IMR-90 (cell line): ENCODE data around the gene TCF3. TPM values are rescaled to one million over a fixed set of nuclear protein-coding genes. Genes with fewer than 3 reads are reported as not detected.

Experiments
- ATAC-seq: fragments of 200-7000 bp; cut with Tn5 transposase; 2 replicates; pipeline ENCODE4 v1.9.1; 2020; ENCODE audit warnings: low read depth, mild to moderate bottlenecking, moderate library complexity
- BruUV-seq: library from RNA; stranded (reverse); fragments of 400-500 nt; replicated peaks from 2 replicates; lab custom pipeline; 2021; lab: Mats Ljungman, UMichigan
- CTCF ChIA-PET: fragments of 300-600 bp; formaldehyde crosslinking; extraction: SDS; loops from one replicate; lab custom pipeline; 2021; ENCODE audit warnings: antibody characterized with exemption; lab: Yijun Ruan, JAX
- POLR2A ChIA-PET: fragments of 300-600 bp; sonication (Branson Sonifier 250); formaldehyde crosslinking; loops from one replicate; lab custom pipeline; 2022; ENCODE audit warnings: antibody characterized with exemption; ENCODE audit not compliant: unreplicated experiment; lab: Charles Lee
- DNase-seq: peaks from one replicate; pipeline ENCODE4 v3.0.0; 2013
- H2AFZ ChIP-seq: replicated peaks from 2 replicates; pipeline ENCODE3; 2013; ENCODE audit warnings: low read length, mild to moderate bottlenecking; ENCODE audit not compliant: poor library complexity
- H2AK5ac ChIP-seq: 2 replicates; pipeline ENCODE4 v1.6.1; 2013; ENCODE audit warnings: low read depth, low read length, inconsistent platforms
- H2AK9ac ChIP-seq: replicated peaks from 2 replicates; pipeline ENCODE3; 2013; ENCODE audit warnings: mild to moderate bottlenecking, low read depth, low read length, moderate library complexity; ENCODE audit not compliant: poor library complexity
- H2BK120ac ChIP-seq: 2 replicates; pipeline ENCODE4 v1.6.1; 2013; ENCODE audit warnings: low read depth, low read length, inconsistent platforms
- H2BK15ac ChIP-seq: 3 replicates; pipeline ENCODE4 v1.6.1; 2013; ENCODE audit warnings: low read depth, low read length, inconsistent platforms
- H2BK20ac ChIP-seq: 2 replicates; pipeline ENCODE4 v1.6.1; 2013; ENCODE audit warnings: low read depth, mild to moderate bottlenecking, inconsistent platforms, low read length, moderate library complexity
- H2BK5ac ChIP-seq: 2 replicates; pipeline ENCODE4 v1.6.1; 2013; ENCODE audit warnings: mild to moderate bottlenecking, low read depth, low read length, inconsistent platforms; ENCODE audit not compliant: poor library complexity, severe bottlenecking
- H3K14ac ChIP-seq: replicated peaks from 2 replicates; pipeline ENCODE4 v1.6.1; 2013; ENCODE audit warnings: low read depth, low read length, inconsistent platforms
- H3K18ac ChIP-seq: 2 replicates; pipeline ENCODE4 v1.6.1; 2013; ENCODE audit warnings: low read depth, low read length, control low read depth
- H3K23ac ChIP-seq: 2 replicates; pipeline ENCODE4 v1.6.1; 2013; ENCODE audit warnings: low read depth, low read length, inconsistent platforms
- H3K27ac ChIP-seq: 2 replicates; pipeline ENCODE4 v1.5.1; 2013; ENCODE audit warnings: mild to moderate bottlenecking, control low read depth, low read length; ENCODE audit not compliant: insufficient read depth
- H3K27me3 ChIP-seq: 2 replicates; pipeline ENCODE4 v1.6.1; 2013; ENCODE audit warnings: low read length; ENCODE audit not compliant: control insufficient read depth, insufficient read depth
- H3K36me3 ChIP-seq: 2 replicates; pipeline ENCODE4 v1.6.1; 2013; ENCODE audit warnings: low read length, mixed read lengths; ENCODE audit not compliant: control insufficient read depth, insufficient read depth
- H3K4ac ChIP-seq: 2 replicates; pipeline ENCODE4 v1.6.1; 2013; ENCODE audit warnings: low read depth, low read length, inconsistent platforms
- H3K4me1 ChIP-seq: 2 replicates; pipeline ENCODE4 v1.6.1; 2013; ENCODE audit warnings: low read length, mixed read lengths; ENCODE audit not compliant: control insufficient read depth, insufficient read depth
- H3K4me2 ChIP-seq: 2 replicates; pipeline ENCODE4 v1.6.1; 2013; ENCODE audit warnings: low read depth, mild to moderate bottlenecking, control low read depth, low read length, moderate library complexity
- H3K4me3 ChIP-seq: 2 replicates; pipeline ENCODE4 v1.5.1; 2013; ENCODE audit warnings: low read depth, mild to moderate bottlenecking, control low read depth, low read length, moderate library complexity; ENCODE audit not compliant: insufficient read depth
- H3K56ac ChIP-seq: 2 replicates; pipeline ENCODE4 v1.6.1; 2013; ENCODE audit warnings: low read length, inconsistent platforms; ENCODE audit not compliant: insufficient read depth; ENCODE audit errors: extremely low read depth
- H3K79me1 ChIP-seq, 2 experiments: 2 replicates each; pipeline ENCODE4 v1.6.1; 2013; ENCODE audit warnings: low read length in 2 of 2, inconsistent platforms in 1 of 2, low read depth in 1 of 2
- H3K9ac ChIP-seq: 2 replicates; pipeline ENCODE4 v1.6.1; 2013; ENCODE audit warnings: low read depth, low read length, control low read depth
- H3K9me1 ChIP-seq: 2 replicates; pipeline ENCODE4 v1.6.1; 2013; ENCODE audit warnings: low read length, inconsistent platforms; ENCODE audit not compliant: insufficient read depth
- H3K9me3 ChIP-seq: 2 replicates; pipeline ENCODE4 v1.6.1; 2013; ENCODE audit warnings: low read length; ENCODE audit not compliant: control insufficient read depth, insufficient read depth
- H4K20me1 ChIP-seq: 2 replicates; pipeline ENCODE4 v1.6.1; 2013; ENCODE audit warnings: low read length, inconsistent platforms; ENCODE audit not compliant: insufficient read depth
- H4K5ac ChIP-seq: 2 replicates; pipeline ENCODE4 v1.6.1; 2013; ENCODE audit warnings: mild to moderate bottlenecking, low read depth, low read length, control low read depth
- H4K8ac ChIP-seq, 2 experiments: 2 replicates each; pipeline ENCODE4 v1.6.1; 2013; ENCODE audit warnings: low read depth in 2 of 2, low read length in 2 of 2, control low read depth in 1 of 2, inconsistent platforms in 1 of 2
- H4K91ac ChIP-seq: 2 replicates; pipeline ENCODE4 v1.6.1; 2013; ENCODE audit warnings: low read depth, low read length, inconsistent platforms; ENCODE audit not compliant: insufficient read depth
- BHLHE40 ChIP-seq: fragments of 150-350 bp; IDR thresholded peaks from 2 replicates; pipeline ENCODE4 v1.6.1; 2016; ENCODE audit warnings: mild to moderate bottlenecking, low read depth, low read length
- CEBPB ChIP-seq: IDR thresholded peaks from 2 replicates; pipeline ENCODE4 v1.6.1; 2012; ENCODE audit warnings: low read depth, low read length, improper control_type of control experiment
- CHD1 ChIP-seq: IDR thresholded peaks from 2 replicates; pipeline ENCODE4 v1.6.1; 2012; ENCODE audit warnings: low read depth, low read length, improper control_type of control experiment
- ELK1 ChIP-seq: fragments of 150-350 bp; IDR thresholded peaks from 2 replicates; pipeline ENCODE4 v1.6.1; 2016; ENCODE audit warnings: low read depth, mild to moderate bottlenecking, low read length, moderate library complexity, borderline replicate concordance
- FOS ChIP-seq: fragments of 150-350 bp; IDR thresholded peaks from 2 replicates; pipeline ENCODE4 v1.6.1; 2016; ENCODE audit warnings: low read depth, low read length
- MAFK ChIP-seq: IDR thresholded peaks from 2 replicates; pipeline ENCODE4 v1.6.1; 2012; ENCODE audit warnings: low read depth, low read length, improper control_type of control experiment
- MAZ ChIP-seq: IDR thresholded peaks from 2 replicates; pipeline ENCODE4 v1.6.1; 2012; ENCODE audit warnings: low read depth, mild to moderate bottlenecking, low read length, improper control_type of control experiment, moderate library complexity, borderline replicate concordance
- MXI1 ChIP-seq: IDR thresholded peaks from 2 replicates; pipeline ENCODE4 v1.6.1; 2012; ENCODE audit warnings: low read depth, mild to moderate bottlenecking, low read length, moderate library complexity, borderline replicate concordance
- NFE2L2 ChIP-seq: fragments of 150-350 bp; IDR thresholded peaks from 2 replicates; pipeline ENCODE4 v1.6.1; 2016; ENCODE audit warnings: low read depth, mild to moderate bottlenecking, low read length
- POLR2A ChIP-seq: IDR thresholded peaks from 2 replicates; pipeline ENCODE4 v1.6.1; 2012; ENCODE audit warnings: mild to moderate bottlenecking, low read depth, low read length
- RAD21 ChIP-seq: IDR thresholded peaks from 2 replicates; pipeline ENCODE4 v1.6.1; 2012; ENCODE audit warnings: low read length, improper control_type of control experiment
- RCOR1 ChIP-seq: IDR thresholded peaks from 2 replicates; pipeline ENCODE4 v1.6.1; 2012; ENCODE audit warnings: mild to moderate bottlenecking, low read length, improper control_type of control experiment; ENCODE audit not compliant: insufficient replicate concordance
- RFX5 ChIP-seq: IDR thresholded peaks from 2 replicates; pipeline ENCODE4 v1.8.0; 2012; ENCODE audit warnings: low read depth, mild to moderate bottlenecking, low read length, moderate library complexity
- SMC3 ChIP-seq: fragments of 150-350 bp; IDR thresholded peaks from 2 replicates; pipeline ENCODE4 v1.6.1; 2016; ENCODE audit warnings: low read depth, mild to moderate bottlenecking, antibody characterized with exemption, low read length, moderate library complexity
- WGBS, 2 experiments: methylation state at CpG; one replicate each; pipeline versions ENCODE4 v1.1.5 to v1.1.7; 2013; ENCODE audit warnings: missing lambda C conversion rate in 2 of 2; ENCODE audit not compliant: insufficient read length in 1 of 2; ENCODE audit errors: extremely low coverage in 2 of 2; 5-methylcytosine and 5-hydroxymethylcytosine counted together
- dilution Hi-C: fragments of 300-500 bp; cut with HindIII; formaldehyde crosslinking; loops from one replicate; pipeline ENCODE4 v1.14.3; 2018; ENCODE audit warnings: low sequenced_read_pairs; ENCODE audit not compliant: unreplicated experiment
- in situ Hi-C: fragments of 300-500 bp; cut with MboI; formaldehyde crosslinking; loops from 3 replicates; pipeline ENCODE4 v1.14.3; 2019; ENCODE audit warnings: low sequenced_read_pairs, inconsistent platforms, mixed read lengths
- intact Hi-C: fragments of 100-400 bp; cut with micrococcal nuclease; formaldehyde crosslinking; loops from 2 replicates; pipeline ENCODE4 v1.10.0; 2022
- polyA plus RNA-seq, 3 experiments: library from polyadenylated mRNA; depleted of rRNA; stranded (reverse); fragments of >200 nt; gene quantifications; 2 replicates each; pipeline ENCODE4 v1.2.3, GENCODE V29; 2012; ENCODE audit warnings: low replicate concordance in 1 of 3
- total RNA-seq: library from RNA; depleted of rRNA; stranded (reverse); fragments of >200 nt; gene quantifications from 2 replicates; pipeline ENCODE4 v1.2.3, GENCODE V29; 2012
- TF ChIP-seq, protein P1 (sequence below): fragments of 150-350 bp; IDR thresholded peaks from 2 replicates; pipeline ENCODE4 v1.6.1; 2017; ENCODE audit warnings: mild to moderate bottlenecking, antibody characterized with exemption, low read length, low read depth
- TF ChIP-seq, protein P2 (sequence below): conservative IDR thresholded peaks from 2 replicates; pipeline ENCODE4 v1.5.1; 2012; ENCODE audit warnings: mild to moderate bottlenecking, low read depth, low read length, improper control_type of control experiment

The TCF3 gene
- total and polyA plus RNA-seq, 2 of the 4 experiments (the other 2 are of a cell fraction), result 29.9 to 127 TPM

- Histone ChIP-seq H4K20me1 (no peaks in the 10 kb centered on the region), H3K56ac (no peak overlapping the region), H3K36me3 (no peaks in the 10 kb centered on the region), H3K4ac (no peak overlapping the region), H2AFZ (no peak overlapping the region), H2BK120ac (no peak overlapping the region), H3K27ac (no peak overlapping the region), H3K9ac (no peak overlapping the region), H2BK5ac (no peak overlapping the region), H3K9me1 (no peaks in the 10 kb centered on the region), H3K14ac (no peak overlapping the region), H3K23ac (no peak overlapping the region), H2BK15ac (no peak overlapping the region), H4K91ac (no peak overlapping the region), H3K4me2 (no peak overlapping the region), H2AK9ac (no peak overlapping the region), H3K9me3 (no peaks in the 10 kb centered on the region), H3K4me1 (no peaks in the 10 kb centered on the region), H2BK20ac (no peak overlapping the region), H3K79me1 (no peaks in the 10 kb centered on the region), H3K18ac (no peak overlapping the region), H4K5ac (no peak overlapping the region), H2AK5ac (no peak overlapping the region), H4K8ac (no peak overlapping the region), H3K27me3 (peaks cover 54% of the 10 kb centered on the region), H3K4me3 (no peak overlapping the region)
- ATAC-seq, result no peak
- WGBS, 2 experiments, result 78% methylated on average over 2 of the region's 2 CpGs; no CpG with 5 or more reads in 1 of the 2 experiments
- DNase-seq, result no peak
- dilution Hi-C loops, result no loop called here
- no peak for TF ChIP-seq MXI1
- no peak for TF ChIP-seq RAD21
- no peak for TF ChIP-seq RFX5
- no peak for TF ChIP-seq RCOR1
- no peak for TF ChIP-seq POLR2A
- TF ChIP-seq CEBPB, result no peak
- TF ChIP-seq, protein P1, sequence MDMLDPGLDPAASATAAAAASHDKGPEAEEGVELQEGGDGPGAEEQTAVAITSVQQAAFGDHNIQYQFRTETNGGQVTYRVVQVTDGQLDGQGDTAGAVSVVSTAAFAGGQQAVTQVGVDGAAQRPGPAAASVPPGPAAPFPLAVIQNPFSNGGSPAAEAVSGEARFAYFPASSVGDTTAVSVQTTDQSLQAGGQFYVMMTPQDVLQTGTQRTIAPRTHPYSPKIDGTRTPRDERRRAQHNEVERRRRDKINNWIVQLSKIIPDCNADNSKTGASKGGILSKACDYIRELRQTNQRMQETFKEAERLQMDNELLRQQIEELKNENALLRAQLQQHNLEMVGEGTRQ, result no peak
- no peak for TF ChIP-seq FOS
- no peak for TF ChIP-seq NFE2L2
- TF ChIP-seq MAFK, result no peak
- TF ChIP-seq MAZ, result no peak
- no peak for TF ChIP-seq BHLHE40
- TF ChIP-seq, protein P2, sequence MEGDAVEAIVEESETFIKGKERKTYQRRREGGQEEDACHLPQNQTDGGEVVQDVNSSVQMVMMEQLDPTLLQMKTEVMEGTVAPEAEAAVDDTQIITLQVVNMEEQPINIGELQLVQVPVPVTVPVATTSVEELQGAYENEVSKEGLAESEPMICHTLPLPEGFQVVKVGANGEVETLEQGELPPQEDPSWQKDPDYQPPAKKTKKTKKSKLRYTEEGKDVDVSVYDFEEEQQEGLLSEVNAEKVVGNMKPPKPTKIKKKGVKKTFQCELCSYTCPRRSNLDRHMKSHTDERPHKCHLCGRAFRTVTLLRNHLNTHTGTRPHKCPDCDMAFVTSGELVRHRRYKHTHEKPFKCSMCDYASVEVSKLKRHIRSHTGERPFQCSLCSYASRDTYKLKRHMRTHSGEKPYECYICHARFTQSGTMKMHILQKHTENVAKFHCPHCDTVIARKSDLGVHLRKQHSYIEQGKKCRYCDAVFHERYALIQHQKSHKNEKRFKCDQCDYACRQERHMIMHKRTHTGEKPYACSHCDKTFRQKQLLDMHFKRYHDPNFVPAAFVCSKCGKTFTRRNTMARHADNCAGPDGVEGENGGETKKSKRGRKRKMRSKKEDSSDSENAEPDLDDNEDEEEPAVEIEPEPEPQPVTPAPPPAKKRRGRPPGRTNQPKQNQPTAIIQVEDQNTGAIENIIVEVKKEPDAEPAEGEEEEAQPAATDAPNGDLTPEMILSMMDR, result no peak
- TF ChIP-seq CHD1, result no peak
- TF ChIP-seq ELK1, result no peak
- no peak for TF ChIP-seq SMC3
- intact Hi-C loops, result no loop called here
- ChIA-PET CTCF (no interaction called here), POLR2A (no interaction called here)
- in situ Hi-C loops, result loop anchor here (5.0 kb wide), 1 partner anchor 89 kb away; no protein-coding TSS in a partner anchor
- no TSS peak for BruUV-seq
These were observed 25.7 kb upstream of the TCF3 start for GRCh38 chr19:1678073-1678472.
